IPS-15b (cell line): ENCODE results near the gene PPM1L.

Experiments
- H3K27me3 ChIP-seq: one replicate; pipeline ENCODE4 v1.6.1; 2013; ENCODE audit warnings: low read length; ENCODE audit not compliant: control insufficient read depth, insufficient read depth
- H3K36me3 ChIP-seq: one replicate; pipeline ENCODE4 v1.6.1; 2013; ENCODE audit warnings: low read length; ENCODE audit not compliant: control insufficient read depth, insufficient read depth
- H3K4me1 ChIP-seq: one replicate; pipeline ENCODE4 v1.6.1; 2013; ENCODE audit warnings: mild to moderate bottlenecking, low read length; ENCODE audit not compliant: control insufficient read depth, insufficient read depth
- H3K4me3 ChIP-seq: one replicate; pipeline ENCODE4 v1.5.1; 2013; ENCODE audit warnings: low read depth, low read length
- H3K9ac ChIP-seq: one replicate; pipeline ENCODE4 v1.6.1; 2013; ENCODE audit warnings: low read depth, mild to moderate bottlenecking, low read length
- H3K9me3 ChIP-seq: one replicate; pipeline ENCODE4 v1.6.1; 2013; ENCODE audit warnings: mild to moderate bottlenecking, low read length; ENCODE audit not compliant: control insufficient read depth, insufficient read depth

PPM1L gene

DNA sequence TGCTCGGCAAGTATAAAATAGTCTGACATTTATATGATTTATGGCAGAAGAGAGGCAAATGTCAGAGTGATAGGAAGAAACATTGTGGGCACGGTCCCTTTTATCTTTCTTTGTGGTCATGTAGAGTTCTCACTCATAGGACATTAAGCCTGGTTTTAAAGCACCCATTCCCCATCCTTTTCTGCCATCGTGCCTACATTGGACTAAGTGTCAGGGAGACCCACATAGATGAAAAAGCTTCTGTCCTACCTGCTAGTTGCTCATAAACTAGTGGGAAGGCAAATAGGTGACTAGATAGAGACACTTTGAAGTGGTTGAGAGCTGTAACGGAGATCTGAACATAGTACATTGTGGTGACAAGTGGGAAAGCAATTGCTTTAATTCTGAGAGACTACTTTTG is 193.4 kb downstream of the PPM1L start:
- Histone ChIP-seq H3K4me1 (no peaks in the 10 kb centered on the region), H3K9ac (no peak overlapping the region), H3K4me3 (no peak overlapping the region), H3K36me3 (no peaks in the 10 kb centered on the region), H3K27me3 (no peaks in the 10 kb centered on the region), H3K9me3 (no peaks in the 10 kb centered on the region)

DNA sequence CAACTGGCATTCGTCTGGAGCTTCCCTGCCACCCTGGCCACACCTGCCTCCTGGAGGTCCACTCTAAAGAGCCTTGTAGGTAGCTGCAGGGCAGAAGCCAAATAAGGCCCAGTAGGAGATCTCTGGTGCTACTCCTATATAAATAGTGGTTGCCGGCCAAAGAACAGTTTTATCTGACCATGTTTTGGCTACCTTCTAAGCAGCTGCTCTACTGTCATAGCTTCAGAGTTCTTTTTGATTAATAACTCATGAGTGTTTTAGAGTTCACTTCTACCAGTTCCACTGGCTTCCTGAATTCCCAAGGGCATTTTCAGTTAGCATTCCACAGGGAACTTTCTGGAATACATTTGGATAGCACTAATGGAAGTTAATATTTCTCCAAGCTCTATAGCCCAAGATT is 194.5 kb downstream of the PPM1L start:
- Histone ChIP-seq H3K9ac (no peak overlapping the region), H3K27me3 (no peaks in the 10 kb centered on the region), H3K36me3 (no peaks in the 10 kb centered on the region), H3K4me3 (no peak overlapping the region), H3K4me1 (no peaks in the 10 kb centered on the region), H3K9me3 (no peaks in the 10 kb centered on the region)

DNA sequence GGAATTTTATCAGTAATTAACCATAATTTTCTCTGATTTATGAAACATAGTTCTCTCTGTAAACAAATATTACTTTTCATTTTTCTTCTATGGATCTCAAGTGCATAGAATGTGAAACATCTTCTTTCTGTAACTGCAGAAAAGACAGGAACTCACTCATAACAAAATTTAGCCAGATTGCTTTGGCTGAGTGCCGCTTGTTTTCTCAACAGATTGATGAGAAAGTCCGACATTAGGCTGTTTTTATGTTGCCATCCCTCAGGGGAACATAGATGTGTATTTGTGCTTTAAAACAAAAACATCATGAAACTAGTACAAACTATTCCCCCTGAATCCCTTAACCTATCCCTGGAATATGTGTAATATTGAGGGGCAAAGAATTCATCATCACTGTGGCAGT is 194.9 kb downstream of the PPM1L start:
- H3K4me3 ChIP-seq, result no peak overlapping the region
- H3K27me3 ChIP-seq, result no peaks in the 10 kb centered on the region
- H3K4me1 ChIP-seq, result no peaks in the 10 kb centered on the region
- no peaks in the 10 kb centered on the region for H3K9me3 ChIP-seq
- H3K36me3 ChIP-seq, result no peaks in the 10 kb centered on the region
- H3K9ac ChIP-seq, result no peak overlapping the region

DNA sequence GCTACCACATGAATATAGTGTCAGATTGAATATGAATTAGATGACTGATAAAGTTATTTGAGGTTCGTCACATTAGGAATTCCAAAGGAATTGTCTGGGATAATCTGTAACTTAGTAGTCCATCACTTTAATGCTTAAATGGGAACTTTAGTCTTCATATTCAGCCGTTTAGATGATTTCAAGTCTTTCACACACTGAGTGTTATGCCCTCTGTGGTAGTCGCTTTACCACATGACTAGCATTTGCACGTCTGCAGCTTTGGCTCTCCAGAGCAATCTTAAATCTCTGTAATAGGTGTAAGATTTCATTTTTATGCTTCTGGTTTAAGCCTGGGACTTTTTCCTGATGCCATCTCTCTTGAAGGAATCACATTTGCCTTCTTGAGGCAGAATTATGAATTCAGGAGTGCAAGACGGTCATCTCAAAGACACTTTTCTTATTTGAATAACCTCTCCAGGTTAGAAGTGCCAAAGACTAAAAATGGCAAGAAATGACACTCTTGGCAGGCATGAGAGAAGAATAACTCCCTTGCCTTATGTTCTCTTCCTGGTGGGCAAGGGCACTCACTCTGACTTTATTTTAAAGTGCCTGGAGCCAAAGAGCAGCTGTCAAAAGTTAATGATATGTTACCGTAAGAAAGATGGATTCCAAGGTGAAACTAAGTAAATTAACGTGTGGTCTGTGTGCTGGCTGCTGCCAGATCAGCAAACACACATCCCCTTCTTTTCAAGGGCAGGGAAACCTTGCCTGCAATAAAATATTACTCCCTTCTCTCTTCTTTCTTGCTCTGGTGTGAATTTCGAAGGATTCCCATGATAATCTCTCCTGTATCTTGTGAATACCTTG is 195.8 kb downstream of the PPM1L start:
- Histone ChIP-seq H3K9me3 (no peaks in the 10 kb centered on the region), H3K4me3 (no peak overlapping the region), H3K27me3 (no peaks in the 10 kb centered on the region), H3K9ac (no peak overlapping the region), H3K36me3 (no peaks in the 10 kb centered on the region), H3K4me1 (no peaks in the 10 kb centered on the region)

DNA sequence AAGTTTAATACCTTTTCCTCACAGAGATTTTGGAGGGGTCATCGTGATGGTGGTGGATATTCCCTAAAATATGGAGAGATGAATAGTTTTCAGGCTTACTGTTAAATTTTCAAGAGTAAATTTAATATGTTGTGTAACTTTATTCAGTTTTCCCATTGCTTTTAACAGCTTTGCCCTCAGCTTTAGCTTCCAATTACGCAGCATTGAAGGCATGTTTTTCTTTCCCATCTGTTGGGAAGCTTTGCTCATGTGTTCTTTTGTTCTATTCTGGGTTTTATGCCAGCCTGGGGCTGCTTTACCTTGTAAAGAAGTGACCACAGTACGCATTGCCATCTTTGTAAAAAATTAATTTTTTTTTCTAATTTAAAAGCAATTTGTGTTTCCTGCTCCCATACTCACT is 197.7 kb downstream of the PPM1L start:
- H3K9me3 ChIP-seq, result no peaks in the 10 kb centered on the region
- H3K27me3 ChIP-seq, result no peaks in the 10 kb centered on the region
- H3K36me3 ChIP-seq, result no peaks in the 10 kb centered on the region
- no peak overlapping the region for H3K9ac ChIP-seq
- no peaks in the 10 kb centered on the region for H3K4me1 ChIP-seq
- no peak overlapping the region for H3K4me3 ChIP-seq

DNA sequence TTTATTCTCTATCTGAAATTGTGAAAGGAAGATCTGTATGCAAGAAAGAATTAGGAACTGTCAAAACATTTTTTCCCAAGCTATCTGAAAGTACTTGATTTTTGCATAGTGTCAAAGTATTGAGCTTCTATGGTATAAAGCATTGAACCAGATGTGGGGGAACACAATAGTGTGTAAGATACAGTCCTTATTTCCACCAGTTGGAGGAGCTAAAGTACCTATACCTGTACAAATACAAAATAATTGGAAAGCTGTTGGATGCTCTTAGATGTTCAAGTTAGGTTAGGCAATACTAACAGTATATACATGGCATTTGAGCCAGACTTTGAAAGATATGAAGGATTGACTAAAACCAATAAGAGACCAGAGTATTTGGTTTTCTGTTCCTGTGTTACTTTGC is 200.8 kb downstream of the PPM1L start:
- Histone ChIP-seq H3K36me3 (no peaks in the 10 kb centered on the region), H3K9me3 (no peaks in the 10 kb centered on the region), H3K4me1 (no peaks in the 10 kb centered on the region), H3K27me3 (no peaks in the 10 kb centered on the region), H3K9ac (no peak overlapping the region), H3K4me3 (no peak overlapping the region)

DNA sequence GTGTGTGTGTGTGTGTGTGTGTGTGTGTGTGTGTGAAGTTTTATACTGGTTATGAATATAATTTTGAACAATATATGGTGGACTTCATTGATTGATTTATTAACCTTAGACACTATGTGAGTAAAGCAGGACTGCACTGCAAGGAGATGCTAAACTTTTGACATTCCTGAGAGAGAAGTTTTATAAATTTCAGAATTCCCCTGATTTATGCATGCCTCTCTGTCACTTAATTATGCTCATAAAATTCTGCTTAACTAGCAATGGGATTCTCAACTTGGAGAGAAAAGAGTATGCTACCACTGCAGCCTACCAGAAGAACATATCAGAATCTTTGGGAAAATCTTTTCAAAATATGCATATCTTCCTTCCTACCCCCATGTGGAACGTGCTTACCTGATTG is 204.5 kb downstream of the PPM1L start:
- no peak overlapping the region for H3K4me3 ChIP-seq
- no peaks in the 10 kb centered on the region for H3K27me3 ChIP-seq
- H3K9me3 ChIP-seq, result no peaks in the 10 kb centered on the region
- H3K9ac ChIP-seq, result no peak overlapping the region
- no peaks in the 10 kb centered on the region for H3K36me3 ChIP-seq
- no peaks in the 10 kb centered on the region for H3K4me1 ChIP-seq

DNA sequence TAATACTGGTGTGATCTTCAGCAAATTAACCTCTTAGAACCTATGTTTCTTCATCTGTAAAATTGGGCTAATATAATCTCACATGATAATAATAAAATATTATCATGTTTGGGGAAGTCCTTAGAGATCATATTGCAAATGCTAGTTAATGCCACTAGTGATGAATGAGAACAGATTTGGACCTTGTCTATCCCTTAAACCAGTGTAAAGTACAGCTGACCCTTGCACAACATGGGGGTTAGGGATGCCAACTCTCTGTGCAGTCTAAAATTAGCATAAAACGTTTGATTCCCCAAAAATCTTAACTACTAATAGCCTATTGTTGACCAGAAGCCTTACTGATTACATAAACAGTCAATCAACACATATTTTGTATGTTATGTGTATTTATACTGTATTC is 207.9 kb downstream of the PPM1L start:
- no peak overlapping the region for H3K4me3 ChIP-seq
- no peaks in the 10 kb centered on the region for H3K36me3 ChIP-seq
- no peaks in the 10 kb centered on the region for H3K27me3 ChIP-seq
- H3K9me3 ChIP-seq, result no peaks in the 10 kb centered on the region
- H3K4me1 ChIP-seq, result peaks cover 3% of the 10 kb centered on the region
- H3K9ac ChIP-seq, result no peak overlapping the region

DNA sequence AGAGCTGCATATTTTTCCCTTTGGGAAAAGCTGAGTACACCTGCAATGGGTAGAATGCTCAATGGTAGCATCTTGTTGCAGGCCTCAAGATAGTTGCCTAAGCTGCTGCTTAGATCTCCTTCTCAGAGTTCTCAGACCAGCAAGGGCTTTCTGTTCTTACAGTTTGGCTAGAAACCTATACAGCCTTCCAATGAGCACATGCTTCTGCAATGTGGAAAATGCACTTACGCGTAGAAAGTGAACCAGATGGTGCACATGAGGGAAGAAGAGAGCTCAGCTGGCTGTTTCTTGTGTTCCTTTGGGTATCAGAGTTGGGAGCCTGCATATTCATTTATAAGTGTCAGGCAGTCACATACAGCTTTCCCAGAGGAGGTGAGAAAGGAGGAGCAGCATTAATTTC is 212.7 kb downstream of the PPM1L start:
- Histone ChIP-seq H3K4me3 (no peak overlapping the region), H3K9ac (no peak overlapping the region), H3K36me3 (no peaks in the 10 kb centered on the region), H3K4me1 (peaks cover 6% of the 10 kb centered on the region), H3K9me3 (no peaks in the 10 kb centered on the region), H3K27me3 (no peaks in the 10 kb centered on the region)

DNA sequence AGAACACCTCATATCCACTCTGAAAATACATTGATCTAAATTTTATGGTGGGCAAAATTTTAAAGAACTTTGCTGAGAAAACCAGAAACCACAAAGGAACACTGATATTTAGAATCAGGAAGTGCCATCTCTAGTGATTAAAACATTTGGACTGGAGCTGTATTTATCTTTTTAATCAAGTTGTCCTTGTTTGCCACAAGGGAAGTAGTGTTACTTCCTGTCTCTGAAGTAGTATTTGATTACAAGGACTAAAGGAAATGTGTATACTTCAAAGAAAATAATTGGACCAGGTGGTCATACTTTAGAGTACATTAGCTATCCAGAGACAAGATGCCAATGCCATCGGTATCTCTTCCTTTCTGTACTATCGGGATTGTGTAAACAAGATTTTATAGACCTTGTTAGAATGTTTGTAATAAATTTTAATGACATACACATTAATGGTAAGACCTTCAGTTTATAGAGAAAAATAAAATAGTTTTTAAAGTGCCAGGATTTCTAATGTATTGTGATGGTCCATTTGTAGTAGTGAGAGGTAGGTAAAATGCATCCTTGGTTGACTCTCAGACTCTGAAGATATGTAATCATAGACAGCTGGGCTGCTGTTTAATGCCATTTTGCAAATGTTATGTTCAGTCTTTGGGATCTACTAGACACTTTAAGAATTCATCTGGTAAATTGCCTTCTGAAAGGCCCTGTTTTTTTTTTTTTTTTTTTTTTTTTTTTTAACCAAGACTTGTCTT is 217.2 kb downstream of the PPM1L start:
- Histone ChIP-seq H3K9ac (no peak overlapping the region), H3K36me3 (no peaks in the 10 kb centered on the region), H3K4me1 (peaks cover 6% of the 10 kb centered on the region), H3K9me3 (no peaks in the 10 kb centered on the region), H3K4me3 (no peak overlapping the region), H3K27me3 (no peaks in the 10 kb centered on the region)

DNA sequence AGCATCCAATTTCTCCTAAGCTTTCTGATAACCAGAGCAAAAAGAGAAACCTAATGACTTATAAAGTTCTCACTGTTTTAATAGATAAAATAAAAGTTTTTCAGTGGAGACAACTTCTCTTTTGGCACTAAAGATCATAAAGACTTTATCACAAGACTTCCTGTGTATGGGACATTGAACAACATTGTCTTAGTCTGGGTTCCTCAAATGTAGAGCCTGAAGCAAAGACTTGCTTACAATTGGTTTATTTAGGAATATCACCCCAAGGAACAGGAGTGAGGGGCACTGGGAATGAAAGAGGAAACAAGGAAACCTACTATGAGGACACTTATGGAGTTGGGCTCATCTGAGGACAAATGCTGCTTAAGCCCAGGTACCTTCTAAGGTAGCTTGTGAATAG is 221.7 kb downstream of the PPM1L start:
- Histone ChIP-seq H3K9ac (no peak overlapping the region), H3K9me3 (no peaks in the 10 kb centered on the region), H3K4me3 (no peak overlapping the region), H3K27me3 (no peaks in the 10 kb centered on the region), H3K4me1 (no peaks in the 10 kb centered on the region), H3K36me3 (no peaks in the 10 kb centered on the region)

DNA sequence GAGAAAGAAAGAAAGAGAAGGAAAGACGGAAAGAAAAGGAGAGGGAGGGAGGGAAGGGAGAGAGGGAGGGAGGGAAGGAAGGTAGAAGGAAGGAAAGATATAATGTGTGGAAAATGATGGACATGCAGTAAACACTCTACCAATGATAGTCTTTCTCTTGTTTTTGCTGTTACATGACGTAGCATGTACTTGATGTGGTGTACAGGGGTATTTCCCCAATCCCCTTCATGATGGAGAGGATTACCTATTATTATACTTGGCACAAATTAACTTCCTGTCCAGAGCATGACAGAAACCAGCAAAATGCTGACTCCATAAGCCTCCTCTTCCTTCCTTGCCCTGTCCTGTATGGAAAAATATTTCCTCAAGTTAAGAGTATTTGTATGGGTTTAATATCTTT is 224.7 kb downstream of the PPM1L start:
- Histone ChIP-seq H3K27me3 (no peaks in the 10 kb centered on the region), H3K4me3 (no peak overlapping the region), H3K4me1 (no peaks in the 10 kb centered on the region), H3K9me3 (no peaks in the 10 kb centered on the region), H3K36me3 (no peaks in the 10 kb centered on the region), H3K9ac (no peak overlapping the region)
